Keratinocyte (primary cell): Measurements from ENCODE around the gene ENOSF1. TPM values are rescaled to one million over a fixed set of nuclear protein-coding genes. Genes with fewer than 3 reads are reported as not detected.

Experiments used
- DNase-seq: peaks from one replicate; pipeline ENCODE4 v3.0.0-alpha.2; 2011; ENCODE audit warnings: low read depth, missing footprints, low spot score
- FAIRE-seq: peaks from 2 replicates; lab custom pipeline; 2011; peaks lifted over from hg19 to GRCh38; lab: Jason Lieb, UNC
- H2AFZ ChIP-seq: 2 replicates; pipeline ENCODE4 v1.6.0; 2012; ENCODE audit warnings: low read length, control low read depth, inconsistent platforms; ENCODE audit not compliant: control insufficient read depth
- H3K27ac ChIP-seq: 2 replicates; pipeline ENCODE4 v1.5.1; 2011; ENCODE audit warnings: low read length; ENCODE audit not compliant: control insufficient read depth, insufficient read depth
- H3K27me3 ChIP-seq: 3 replicates; pipeline ENCODE4 v1.6.0; 2011; ENCODE audit warnings: low read length; ENCODE audit not compliant: control insufficient read depth, insufficient read depth; ENCODE audit errors: extremely low read depth
- H3K36me3 ChIP-seq, 2 experiments: 2 replicates in 1 of 2; 3 replicates in 1 of 2; pipeline ENCODE4 v1.5.1; 2011; ENCODE audit warnings: low read length in 2 of 2, mild to moderate bottlenecking in 1 of 2; ENCODE audit not compliant: control insufficient read depth in 2 of 2, insufficient read depth in 2 of 2; ENCODE audit errors: extremely low read depth in 1 of 2
- H3K4me1 ChIP-seq: 3 replicates; pipeline ENCODE4 v1.5.1; 2011; ENCODE audit warnings: low read length; ENCODE audit not compliant: control insufficient read depth, insufficient read depth; ENCODE audit errors: extremely low read depth
- H3K4me2 ChIP-seq: 3 replicates; pipeline ENCODE4 v1.6.0; 2011; ENCODE audit warnings: low read depth, low read length; ENCODE audit not compliant: control insufficient read depth, insufficient read depth; ENCODE audit errors: extremely low read depth
- H3K4me3 ChIP-seq, 3 experiments: fragments of 200-600 bp in 1 of 3; sonication (generic) in 1 of 3; 2 replicates in 2 of 3; 3 replicates in 1 of 3; pipeline ENCODE4 v1.5.1; 2011 to 2016; ENCODE audit warnings: low read length in 3 of 3, mild to moderate bottlenecking in 3 of 3, control low read depth in 2 of 3, inconsistent platforms in 1 of 3, low read depth in 1 of 3, mixed read lengths in 1 of 3, mixed run types in 1 of 3, moderate library complexity in 1 of 3; ENCODE audit not compliant: control insufficient read depth in 2 of 3, insufficient read depth in 2 of 3; ENCODE audit errors: extremely low read depth in 1 of 3
- H3K79me2 ChIP-seq: 2 replicates; pipeline ENCODE4 v1.6.0; 2012; ENCODE audit warnings: low read length; ENCODE audit not compliant: control insufficient read depth, insufficient read depth
- H3K9ac ChIP-seq: 3 replicates; pipeline ENCODE4 v1.6.0; 2011; ENCODE audit warnings: low read length; ENCODE audit not compliant: control insufficient read depth, insufficient read depth; ENCODE audit errors: extremely low read depth
- H3K9me1 ChIP-seq: 3 replicates; pipeline ENCODE4 v1.6.0; 2011; ENCODE audit warnings: low read length; ENCODE audit not compliant: control insufficient read depth, insufficient read depth; ENCODE audit errors: extremely low read depth
- H3K9me3 ChIP-seq: 2 replicates; pipeline ENCODE4 v1.5.1; 2012; ENCODE audit warnings: low read depth, low read length; ENCODE audit not compliant: control insufficient read depth
- H4K20me1 ChIP-seq: 3 replicates; pipeline ENCODE4 v1.6.0; 2011; ENCODE audit warnings: low read length; ENCODE audit not compliant: control insufficient read depth, insufficient read depth; ENCODE audit errors: extremely low read depth
- EZH2 ChIP-seq: IDR thresholded peaks from one replicate; pipeline ENCODE4 v1.6.1; 2012; ENCODE audit warnings: inconsistent platforms, mild to moderate bottlenecking, low read length, moderate library complexity
- dilution Hi-C: fragments of 300-500 bp; cut with MboI; formaldehyde crosslinking; loops from one replicate; pipeline ENCODE4 v1.7.0; 2020; ENCODE audit warnings: low sequenced_read_pairs; ENCODE audit not compliant: extremely low pct_ligation_motif_present
- polyA plus RNA-seq, 5 experiments: library from polyadenylated mRNA; depleted of rRNA in 3 of 5; stranded (reverse) in 3 of 5; stranded (forward) in 1 of 5; unstranded in 1 of 5; fragments of >200 nt; gene quantifications; 1 replicate in 1 of 5; 2 replicates in 3 of 5; 3 replicates in 1 of 5; pipeline versions ENCODE4 v1.2.1 to v1.2.3, GENCODE V29; 2011 to 2012; ENCODE audit warnings: missing spikeins in 2 of 5, low read depth in 1 of 5, low replicate concordance in 1 of 5
- TF ChIP-seq, protein P1 (sequence below), 3 experiments: IDR thresholded peaks in 1 of 3; conservative IDR thresholded peaks in 1 of 3; optimal IDR thresholded peaks in 1 of 3; 2 replicates in 2 of 3; 3 replicates in 1 of 3; pipeline versions ENCODE3 to v1.5.1; 2011; ENCODE audit warnings: low read length in 3 of 3, mild to moderate bottlenecking in 3 of 3, moderate library complexity in 2 of 3, control low read depth in 1 of 3, inconsistent platforms in 1 of 3; ENCODE audit not compliant: insufficient read depth in 2 of 3; ENCODE audit errors: extremely low read depth in 1 of 3

Gene ENOSF1
- polyA plus RNA-seq, 1 donor (not counting 4 experiments of a cell fraction or from before 2014, with no cell fraction given) = 27.6 TPM

GRCh38 chr18:666628-667027, 45.8 kb downstream of the ENOSF1 start:
- no peak for TF ChIP-seq EZH2
- TF ChIP-seq, protein P1, sequence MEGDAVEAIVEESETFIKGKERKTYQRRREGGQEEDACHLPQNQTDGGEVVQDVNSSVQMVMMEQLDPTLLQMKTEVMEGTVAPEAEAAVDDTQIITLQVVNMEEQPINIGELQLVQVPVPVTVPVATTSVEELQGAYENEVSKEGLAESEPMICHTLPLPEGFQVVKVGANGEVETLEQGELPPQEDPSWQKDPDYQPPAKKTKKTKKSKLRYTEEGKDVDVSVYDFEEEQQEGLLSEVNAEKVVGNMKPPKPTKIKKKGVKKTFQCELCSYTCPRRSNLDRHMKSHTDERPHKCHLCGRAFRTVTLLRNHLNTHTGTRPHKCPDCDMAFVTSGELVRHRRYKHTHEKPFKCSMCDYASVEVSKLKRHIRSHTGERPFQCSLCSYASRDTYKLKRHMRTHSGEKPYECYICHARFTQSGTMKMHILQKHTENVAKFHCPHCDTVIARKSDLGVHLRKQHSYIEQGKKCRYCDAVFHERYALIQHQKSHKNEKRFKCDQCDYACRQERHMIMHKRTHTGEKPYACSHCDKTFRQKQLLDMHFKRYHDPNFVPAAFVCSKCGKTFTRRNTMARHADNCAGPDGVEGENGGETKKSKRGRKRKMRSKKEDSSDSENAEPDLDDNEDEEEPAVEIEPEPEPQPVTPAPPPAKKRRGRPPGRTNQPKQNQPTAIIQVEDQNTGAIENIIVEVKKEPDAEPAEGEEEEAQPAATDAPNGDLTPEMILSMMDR (optimal IDR thresholded peaks at IDR 0.05 in 1 of 3, IDR thresholded peaks at IDR 0.05 in 1 of 3, conservative IDR thresholded peaks at IDR 0.05 in 1 of 3; ENCODE audit: extremely low read depth in 1 of 3, insufficient read depth in 2 of 3, low read length in 3 of 3) = no peak
- Histone ChIP-seq H3K36me3 (peaks cover 5 to 18% of the 10 kb centered on the region in 2 experiments), H3K4me2 (no peak overlapping the region), H3K27me3 (no peaks in the 10 kb centered on the region), H3K9me1 (no peaks in the 10 kb centered on the region), H3K27ac (no peak overlapping the region), H3K79me2 (peaks cover 14% of the 10 kb centered on the region), H3K9me3 (no peaks in the 10 kb centered on the region), H3K9ac (no peak overlapping the region), H2AFZ (no peak overlapping the region), H3K4me3 (no peak overlapping the region), H3K4me1 (no peaks in the 10 kb centered on the region), H4K20me1 (no peaks in the 10 kb centered on the region)
- no peak for FAIRE-seq
- DNase-seq = no peak
- dilution Hi-C loops = no loop called here

GRCh38 chr18:666177-666576, 46.3 kb downstream of the ENOSF1 start:
- peaks cover 18% of the 10 kb centered on the region for H3K79me2 ChIP-seq
- no peaks in the 10 kb centered on the region for H3K27me3 ChIP-seq
- no peak overlapping the region for H3K9ac ChIP-seq
- H3K4me2 ChIP-seq = no peak overlapping the region
- no peak for DNase-seq
- TF ChIP-seq, protein P1 (optimal IDR thresholded peaks at IDR 0.05 in 1 of 3, IDR thresholded peaks at IDR 0.05 in 1 of 3, conservative IDR thresholded peaks at IDR 0.05 in 1 of 3; ENCODE audit: extremely low read depth in 1 of 3, insufficient read depth in 2 of 3, low read length in 3 of 3) = peak in 2 of 3 experiments; percentile 28 to 60
- TF ChIP-seq EZH2 = no peak
- H3K27ac ChIP-seq = no peak overlapping the region
- no peaks in the 10 kb centered on the region for H3K9me1 ChIP-seq
- H3K4me1 ChIP-seq = no peaks in the 10 kb centered on the region
- no peak for FAIRE-seq
- H3K4me3 ChIP-seq = no peak overlapping the region
- H2AFZ ChIP-seq = no peak overlapping the region
- H4K20me1 ChIP-seq = no peaks in the 10 kb centered on the region
- dilution Hi-C loops = no loop called here
- peaks cover 3 to 14% of the 10 kb centered on the region in 2 experiments for H3K36me3 ChIP-seq
- H3K9me3 ChIP-seq = no peaks in the 10 kb centered on the region
